Trophoblast cell (in vitro differentiated cells and primary cell): ENCODE data around the gene FASTKD2.

Experiments
- DNase-seq, 2 donors: peaks; one replicate each; pipeline ENCODE4 v3.0.0-alpha.2; 2016
- H2AFZ ChIP-seq: 2 replicates; pipeline ENCODE4 v1.6.1; 2013; ENCODE audit warnings: low read length, moderate library complexity, mild to moderate bottlenecking; ENCODE audit not compliant: insufficient read depth, poor library complexity
- H2AK5ac ChIP-seq: 2 replicates; pipeline ENCODE4 v1.6.1; 2013; ENCODE audit warnings: mild to moderate bottlenecking, low read length
- H2BK120ac ChIP-seq: 2 replicates; pipeline ENCODE4 v1.6.1; 2013; ENCODE audit warnings: low read length, mild to moderate bottlenecking, moderate library complexity; ENCODE audit not compliant: insufficient read depth, poor library complexity
- H2BK12ac ChIP-seq: 2 replicates; pipeline ENCODE4 v1.6.1; 2013; ENCODE audit warnings: mild to moderate bottlenecking, low read length, moderate library complexity
- H2BK5ac ChIP-seq: 2 replicates; pipeline ENCODE4 v1.6.1; 2013; ENCODE audit warnings: low read length, low read depth, moderate library complexity, mild to moderate bottlenecking; ENCODE audit not compliant: poor library complexity
- H3K14ac ChIP-seq: 2 replicates; pipeline ENCODE4 v1.6.1; 2013; ENCODE audit warnings: mild to moderate bottlenecking, low read length
- H3K18ac ChIP-seq: 2 replicates; pipeline ENCODE4 v1.6.1; 2013; ENCODE audit warnings: mild to moderate bottlenecking, low read length
- H3K23ac ChIP-seq: 2 replicates; pipeline ENCODE4 v1.6.1; 2013; ENCODE audit warnings: low read length
- H3K27ac ChIP-seq: 2 replicates; pipeline ENCODE4 v1.5.1; 2013; ENCODE audit warnings: low read depth, mild to moderate bottlenecking, inconsistent platforms, low read length, moderate library complexity
- H3K27me3 ChIP-seq: 2 replicates; pipeline ENCODE4 v1.6.1; 2013; ENCODE audit warnings: inconsistent platforms, mild to moderate bottlenecking, low read length, moderate library complexity; ENCODE audit not compliant: insufficient read depth
- H3K36me3 ChIP-seq, 2 experiments: 1 replicate in 1 of 2; 2 replicates in 1 of 2; pipeline ENCODE4 v1.6.1; 2013; ENCODE audit warnings: low read length in 2 of 2, mild to moderate bottlenecking in 2 of 2, moderate library complexity in 1 of 2; ENCODE audit not compliant: insufficient read depth in 2 of 2, control insufficient read depth in 1 of 2
- H3K4ac ChIP-seq: 2 replicates; pipeline ENCODE4 v1.6.1; 2013; ENCODE audit warnings: low read depth, mild to moderate bottlenecking, low read length, moderate library complexity
- H3K4me1 ChIP-seq, 2 experiments: 1 replicate in 1 of 2; 2 replicates in 1 of 2; pipeline ENCODE4 v1.6.1; 2013; ENCODE audit warnings: low read length in 2 of 2, mild to moderate bottlenecking in 2 of 2, moderate library complexity in 1 of 2; ENCODE audit not compliant: insufficient read depth in 2 of 2, control insufficient read depth in 1 of 2
- H3K4me2 ChIP-seq: 2 replicates; pipeline ENCODE4 v1.6.1; 2013; ENCODE audit warnings: inconsistent platforms, mild to moderate bottlenecking, low read length, moderate library complexity
- H3K4me3 ChIP-seq: 2 replicates; pipeline ENCODE4 v1.5.1; 2013; ENCODE audit warnings: mild to moderate bottlenecking, low read depth, low read length, inconsistent platforms
- H3K79me1 ChIP-seq: one replicate; pipeline ENCODE4 v1.6.1; 2013; ENCODE audit warnings: low read length
- H3K79me2 ChIP-seq: 2 replicates; pipeline ENCODE4 v1.6.1; 2013; ENCODE audit warnings: low read length, mild to moderate bottlenecking; ENCODE audit not compliant: control insufficient read depth, insufficient read depth, poor library complexity
- H3K9ac ChIP-seq: 2 replicates; pipeline ENCODE4 v1.6.1; 2013; ENCODE audit warnings: mild to moderate bottlenecking, low read length
- H3K9me3 ChIP-seq: 2 replicates; pipeline ENCODE4 v1.6.1; 2013; ENCODE audit warnings: low read depth, mild to moderate bottlenecking, control low read depth, inconsistent platforms, low read length; ENCODE audit not compliant: insufficient read depth
- H4K12ac ChIP-seq: 2 replicates; pipeline ENCODE4 v1.6.1; 2013; ENCODE audit warnings: low read depth, mild to moderate bottlenecking, low read length, moderate library complexity
- H4K8ac ChIP-seq: 2 replicates; pipeline ENCODE4 v1.6.1; 2013; ENCODE audit warnings: low read depth, mild to moderate bottlenecking, low read length, moderate library complexity
- H4K91ac ChIP-seq: one replicate; pipeline ENCODE4 v1.6.1; 2013; ENCODE audit warnings: low read depth, mild to moderate bottlenecking, low read length, moderate library complexity
- WGBS: extraction: QIAGEN DNeasy Blood & Tissue Kit; methylation state at CpG from one replicate; pipeline ENCODE4 v1.1.7; 2013; ENCODE audit warnings: missing lambda C conversion rate; ENCODE audit not compliant: insufficient read length, insufficient coverage; ENCODE audit errors: extremely low coverage; 5-methylcytosine and 5-hydroxymethylcytosine counted together

The FASTKD2 gene

GRCh38 chr2:206792645-206793044 is 27.2 kb downstream of the FASTKD2 start:
- peak; percentile 2 to 55 for DNase-seq
- Histone ChIP-seq H3K23ac (no peak overlapping the region), H3K27me3 (no peaks in the 10 kb centered on the region), H3K36me3 (peaks cover 8 to 16% of the 10 kb centered on the region in 2 experiments), H2BK12ac (no peak overlapping the region), H3K4me3 (no peak overlapping the region), H4K91ac (no peak overlapping the region), H3K9ac (no peak overlapping the region), H3K79me1 (no peaks in the 10 kb centered on the region), H2BK120ac (no peak overlapping the region), H3K18ac (no peak overlapping the region), H3K4me1 (peaks cover 0 to 4% of the 10 kb centered on the region in 2 experiments), H3K4me2 (no peak overlapping the region), H4K12ac (no peak overlapping the region), H3K27ac (no peak overlapping the region), H3K79me2 (no peaks in the 10 kb centered on the region), H4K8ac (no peak overlapping the region), H3K14ac (no peak overlapping the region), H2BK5ac (no peak overlapping the region), H2AK5ac (no peak overlapping the region), H3K9me3 (peaks cover 2% of the 10 kb centered on the region), H2AFZ (no peak overlapping the region), H3K4ac (no peak overlapping the region)
- no CpG with 5 or more reads among the region's 5 CpGs for WGBS

GRCh38 chr2:206797376-206797775 is 32.0 kb downstream of the FASTKD2 start:
- Histone ChIP-seq H2BK12ac (no peak overlapping the region), H3K9me3 (peaks cover 2% of the 10 kb centered on the region), H3K4me3 (no peak overlapping the region), H3K23ac (no peak overlapping the region), H3K18ac (no peak overlapping the region), H3K27me3 (no peaks in the 10 kb centered on the region), H3K79me1 (no peaks in the 10 kb centered on the region), H3K14ac (no peak overlapping the region), H2BK120ac (no peak overlapping the region), H2BK5ac (no peak overlapping the region), H3K36me3 (peaks cover 2 to 5% of the 10 kb centered on the region in 2 experiments), H3K4me2 (no peak overlapping the region), H3K27ac (no peak overlapping the region), H3K9ac (no peak overlapping the region), H4K12ac (no peak overlapping the region), H3K79me2 (no peaks in the 10 kb centered on the region), H3K4me1 (peaks cover 0 to 4% of the 10 kb centered on the region in 2 experiments), H4K8ac (no peak overlapping the region), H2AFZ (no peak overlapping the region), H4K91ac (no peak overlapping the region), H2AK5ac (no peak overlapping the region), H3K4ac (no peak overlapping the region)
- WGBS, result no CpG with 5 or more reads among the region's 4 CpGs
- DNase-seq, result peak in 1 of 2 donors; percentile 13

GRCh38 chr2:206798000-206798399 is 32.6 kb downstream of the FASTKD2 start:
- no CpG with 5 or more reads among the region's 5 CpGs for WGBS
- DNase-seq, result peak in 1 of 2 donors; percentile 13

DNA sequence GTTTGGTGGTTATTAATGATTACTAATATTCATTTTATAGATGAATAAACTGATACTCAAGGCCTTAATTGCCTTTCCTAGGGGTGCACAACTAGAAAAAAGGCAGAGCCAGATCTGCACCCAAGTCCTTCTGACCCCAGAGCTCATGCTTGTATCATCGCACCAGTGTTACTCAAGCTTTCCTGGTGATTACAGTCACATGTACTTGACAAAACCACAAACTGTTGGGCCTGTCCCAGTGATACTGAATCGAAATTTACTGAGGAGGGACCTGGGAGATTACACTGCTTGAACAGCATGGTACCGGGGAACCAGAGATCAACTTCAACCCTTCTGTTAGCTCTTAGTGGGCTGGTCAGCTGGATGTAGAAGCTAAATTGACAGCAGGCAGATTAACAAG is 33.7 kb downstream of the FASTKD2 start:
- Histone ChIP-seq H3K14ac (no peak overlapping the region), H4K8ac (no peak overlapping the region), H2BK12ac (no peak overlapping the region), H2BK120ac (no peak overlapping the region), H3K9me3 (peaks cover 2% of the 10 kb centered on the region), H3K79me1 (no peaks in the 10 kb centered on the region), H3K4me1 (peaks cover 0 to 4% of the 10 kb centered on the region in 2 experiments), H3K23ac (no peak overlapping the region), H4K12ac (no peak overlapping the region), H3K4me3 (no peak overlapping the region), H2AK5ac (no peak overlapping the region), H3K79me2 (no peaks in the 10 kb centered on the region), H3K27me3 (no peaks in the 10 kb centered on the region), H2AFZ (no peak overlapping the region), H3K18ac (no peak overlapping the region), H3K9ac (no peak overlapping the region), H3K27ac (no peak overlapping the region), H3K36me3 (peaks cover 2 to 3% of the 10 kb centered on the region in 2 experiments), H2BK5ac (no peak overlapping the region), H4K91ac (no peak overlapping the region), H3K4me2 (no peak overlapping the region), H3K4ac (no peak overlapping the region)
- no CpG with 5 or more reads among the region's 3 CpGs for WGBS
- DNase-seq, result no peak

More at GRCh38 chr2:206798000-206798399, 32.6 kb downstream of the FASTKD2 start:
- Histone ChIP-seq H3K4me1 (peaks cover 0 to 4% of the 10 kb centered on the region in 2 experiments), H2BK12ac (no peak overlapping the region), H3K79me1 (no peaks in the 10 kb centered on the region), H3K18ac (no peak overlapping the region), H4K8ac (no peak overlapping the region), H4K12ac (no peak overlapping the region), H3K14ac (no peak overlapping the region), H3K4me2 (no peak overlapping the region), H3K36me3 (peaks cover 2 to 5% of the 10 kb centered on the region in 2 experiments), H3K4me3 (no peak overlapping the region), H3K79me2 (no peaks in the 10 kb centered on the region), H3K27ac (no peak overlapping the region), H2BK5ac (no peak overlapping the region), H3K9me3 (peaks cover 2% of the 10 kb centered on the region), H2AK5ac (no peak overlapping the region), H3K9ac (no peak overlapping the region), H2AFZ (no peak overlapping the region), H3K27me3 (no peaks in the 10 kb centered on the region), H2BK120ac (no peak overlapping the region), H4K91ac (no peak overlapping the region), H3K23ac (no peak overlapping the region), H3K4ac (no peak overlapping the region)
